Fibroblast of skin of right quadriceps (primary cell): Measurements from ENCODE around the gene OR11H12.
"Not testable (repeated sequence)": the region's sequence is repeated elsewhere in the genome, so short reads cannot be mapped to it uniquely, and the experiment has no call there.

Experiments used
- DNase-seq: peaks from one replicate; pipeline ENCODE4 v3.0.0-alpha.2; 2013

OR11H12 gene

GRCh38 chr14:18600817-18601216 is at the start of gene OR11H12:
TSS of gene OR11H12 (plus strand) at chr14:18601117. CDS start at chr14:18601117, 0 bp downstream.
- DNase-seq, result not testable (repeated sequence)

GRCh38 chr14:18582908-18583307 is 18.0 kb upstream of the OR11H12 start:
- DNase-seq, result not testable (repeated sequence)

GRCh38 chr14:18626610-18627213 is 25.8 kb downstream of the OR11H12 start:
- DNase-seq, result not testable (repeated sequence)

- not testable (repeated sequence) for DNase-seq
Observed at GRCh38 chr14:18636066-18636465, 35.1 kb downstream of the OR11H12 start.

GRCh38 chr14:18638032-18638431 is 37.1 kb downstream of the OR11H12 start:
- not testable (repeated sequence) for DNase-seq

- DNase-seq, result not testable (repeated sequence)
Observed at GRCh38 chr14:18638785-18639184, 37.9 kb downstream of the OR11H12 start.

GRCh38 chr14:18646075-18646730 is 45.3 kb downstream of the OR11H12 start:
- not testable (repeated sequence) for DNase-seq
